HCT116 (cell line): ENCODE results near the gene LDB2. TPM values are rescaled to one million over a fixed set of nuclear protein-coding genes. Genes with fewer than 3 reads are reported as not detected.

Experiments
- ATAC-seq: fragments of 200-7000 bp; cut with Tn5 transposase; 2 replicates; pipeline ENCODE4 v1.9.1; 2020; ENCODE audit warnings: mild to moderate bottlenecking, moderate library complexity
- BruUV-seq: library from RNA; stranded (reverse); fragments of 400-500 nt; replicated peaks from 2 replicates; lab custom pipeline; 2021; lab: Mats Ljungman, UMichigan
- CTCF ChIA-PET: fragments of 300-600 bp; sonication (Branson Sonifier 250); formaldehyde crosslinking; loops from one replicate; lab custom pipeline; 2021; ENCODE audit warnings: antibody characterized with exemption; lab: Charles Lee
- POLR2A ChIA-PET: fragments of 300-600, 350-600 bp; sonication (Branson Sonifier 250); formaldehyde crosslinking; loops from one replicate; lab custom pipeline; 2021; ENCODE audit warnings: antibody characterized with exemption; lab: Charles Lee
- RAD21 ChIA-PET, 2 experiments: fragments of 300-600 bp; sonication (Branson Sonifier 250); formaldehyde crosslinking; loops; one replicate each; lab custom pipeline; 2023; ENCODE audit warnings: low total read pairs in 2 of 2; ENCODE audit not compliant: uncharacterized antibody in 2 of 2, unreplicated experiment in 2 of 2, low non-redundant PET in 1 of 2; lab: Charles Lee
- DNase-seq: peaks from one replicate; pipeline ENCODE4 v3.0.0-alpha.2; 2010; ENCODE audit warnings: low read depth, low spot score
- H2AFZ ChIP-seq: fragments of 200-600 bp; shearing (Covaris generic), sonication (generic); 2 replicates; pipeline ENCODE4 v1.6.1; 2017; ENCODE audit warnings: low read depth, mixed run types, mixed read lengths, antibody characterized with exemption, low read length; ENCODE audit not compliant: poor library complexity, severe bottlenecking
- H3K27ac ChIP-seq: 2 replicates; pipeline ENCODE4 v1.5.1; 2012; ENCODE audit warnings: low read depth, low read length
- H3K27me3 ChIP-seq: fragments of 200-600 bp; sonication (generic); 2 replicates; pipeline ENCODE4 v1.6.1; 2016; ENCODE audit warnings: mixed run types, low read length, mixed read lengths; ENCODE audit not compliant: insufficient read depth
- H3K36me3 ChIP-seq, 2 experiments: fragments of 200-500 bp in 1 of 2; fragments of 200-600 bp in 1 of 2; sonication (Bioruptor generic) in 1 of 2; sonication (generic) in 1 of 2; 2 replicates each; pipeline versions ENCODE4 v1.5.1 to v1.6.1; 2014 to 2016; ENCODE audit warnings: low read length in 2 of 2, inconsistent platforms in 1 of 2, mixed read lengths in 1 of 2, mixed run types in 1 of 2; ENCODE audit not compliant: insufficient read depth in 2 of 2, control insufficient read depth in 1 of 2
- H3K4me1 ChIP-seq, 2 experiments: fragments of 200-600 bp in 1 of 2; sonication (generic) in 1 of 2; 2 replicates each; pipeline versions ENCODE4 v1.5.1 to v1.6.1; 2012 to 2017; ENCODE audit warnings: low read length in 2 of 2, inconsistent platforms in 1 of 2, mild to moderate bottlenecking in 1 of 2, mixed read lengths in 1 of 2, mixed run types in 1 of 2, moderate library complexity in 1 of 2; ENCODE audit not compliant: insufficient read depth in 2 of 2, control insufficient read depth in 1 of 2
- H3K4me2 ChIP-seq: fragments of 200-600 bp; sonication (generic); 2 replicates; pipeline ENCODE4 v1.6.1; 2017; ENCODE audit warnings: mixed run types, low read length, mixed read lengths
- H3K4me3 ChIP-seq, 2 experiments: fragments of 200-600 bp in 1 of 2; sonication (generic) in 1 of 2; replicated peaks in 1 of 2; 2 replicates each; pipeline ENCODE4 v1.5.1; 2011 to 2016; ENCODE audit warnings: low read length in 2 of 2, control low read depth in 1 of 2, low read depth in 1 of 2, mild to moderate bottlenecking in 1 of 2, mixed read lengths in 1 of 2, mixed run types in 1 of 2
- H3K79me2 ChIP-seq: fragments of 200-600 bp; sonication (generic); 2 replicates; pipeline ENCODE4 v1.6.1; 2017; ENCODE audit warnings: mild to moderate bottlenecking, mixed run types, low read length, moderate library complexity, mixed read lengths; ENCODE audit not compliant: insufficient read depth
- H3K9ac ChIP-seq: fragments of 200-600 bp; sonication (generic); 2 replicates; pipeline ENCODE4 v1.6.1; 2016; ENCODE audit warnings: low read length, mixed read lengths
- H3K9me2 ChIP-seq: fragments of 200-600 bp; sonication (generic), shearing (Covaris generic); 2 replicates; pipeline ENCODE4 v1.6.1; 2017; ENCODE audit warnings: mixed run types, mild to moderate bottlenecking, moderate library complexity; ENCODE audit not compliant: insufficient read depth
- H3K9me3 ChIP-seq, 2 experiments: fragments of 200-500 bp in 1 of 2; fragments of 200-600 bp in 1 of 2; sonication (Bioruptor generic) in 1 of 2; sonication (generic) in 1 of 2; 2 replicates each; pipeline ENCODE4 v1.6.1; 2014 to 2017; ENCODE audit warnings: low read length in 2 of 2, mixed read lengths in 2 of 2, inconsistent platforms in 1 of 2, low read depth in 1 of 2, mild to moderate bottlenecking in 1 of 2, mixed run types in 1 of 2, moderate library complexity in 1 of 2; ENCODE audit not compliant: control insufficient read depth in 1 of 2, insufficient read depth in 1 of 2
- H4K20me1 ChIP-seq: fragments of 200-600 bp; sonication (generic), shearing (Covaris generic); 2 replicates; pipeline ENCODE4 v1.6.1; 2017; ENCODE audit warnings: mixed run types, mild to moderate bottlenecking, moderate library complexity; ENCODE audit not compliant: insufficient read depth
- EGR1 ChIP-seq: IDR thresholded peaks from 2 replicates; pipeline ENCODE4 v1.6.1; 2012; ENCODE audit warnings: low read depth
- ELF1 ChIP-seq: IDR thresholded peaks from 2 replicates; pipeline ENCODE4 v1.6.1; 2012; ENCODE audit warnings: low read depth, borderline replicate concordance
- EZH2 ChIP-seq: fragments of 200-600 bp; sonication (generic); IDR thresholded peaks from 2 replicates; pipeline ENCODE4 v1.6.1; 2017; ENCODE audit warnings: antibody characterized with exemption, mixed run types
- JUND ChIP-seq: IDR thresholded peaks from 2 replicates; pipeline ENCODE4 v1.6.1; 2012
- POLR2A ChIP-seq: IDR thresholded peaks from 2 replicates; pipeline ENCODE4 v1.7.0; 2011; ENCODE audit warnings: borderline replicate concordance; ENCODE audit not compliant: insufficient read depth, insufficient read length; ENCODE audit errors: extremely low read depth
- POLR2AphosphoS5 ChIP-seq: IDR thresholded peaks from 2 replicates; pipeline ENCODE4 v1.6.1; 2011; ENCODE audit warnings: mild to moderate bottlenecking, low read depth, low read length, moderate library complexity
- RAD21 ChIP-seq: IDR thresholded peaks from 2 replicates; pipeline ENCODE4 v1.6.1; 2012; ENCODE audit warnings: low read depth, mild to moderate bottlenecking
- REST ChIP-seq: IDR thresholded peaks from 2 replicates; pipeline ENCODE4 v1.6.1; 2012; ENCODE audit warnings: low read depth
- SP1 ChIP-seq: IDR thresholded peaks from 2 replicates; pipeline ENCODE4 v1.6.1; 2012; ENCODE audit warnings: low read depth
- YY1 ChIP-seq: IDR thresholded peaks from 2 replicates; pipeline ENCODE4 v1.6.1; 2011; ENCODE audit warnings: low read length, low read depth, moderate library complexity, mild to moderate bottlenecking; ENCODE audit not compliant: insufficient replicate concordance; ENCODE audit errors: extremely low read depth
- ZBTB33 ChIP-seq: IDR thresholded peaks from 2 replicates; pipeline ENCODE4 v1.6.1; 2011; ENCODE audit warnings: mild to moderate bottlenecking, low read length, moderate library complexity; ENCODE audit not compliant: insufficient replicate concordance; ENCODE audit errors: extremely low read depth
- ZNF274 ChIP-seq: fragments of 200-500 bp; sonication (Bioruptor generic); IDR thresholded peaks from 2 replicates; pipeline ENCODE4 v1.6.1; 2014; ENCODE audit warnings: mild to moderate bottlenecking, low read depth, low read length, inconsistent platforms
- intact Hi-C: fragments of 100-400 bp; cut with micrococcal nuclease; formaldehyde crosslinking; loops from 2 replicates; pipeline ENCODE4 v1.10.0; 2022
- total RNA-seq: library from RNA; stranded (reverse); gene quantifications from one replicate; pipeline ENCODE4 v1.2.1, GENCODE V29; 2021; ENCODE audit not compliant: unreplicated experiment

Gene LDB2
- total RNA-seq, 1 experiment from 2014 or later: 0.12 TPM

GRCh38 chr4:16931339-16932305, 33.2 kb upstream of the LDB2 start:
- Histone ChIP-seq H3K9ac (no peak overlapping the region), H3K9me3 (no peaks in the 10 kb centered on the region), H3K79me2 (no peaks in the 10 kb centered on the region), H3K4me1 (no peaks in the 10 kb centered on the region), H4K20me1 (no peaks in the 10 kb centered on the region), H3K36me3 (no peaks in the 10 kb centered on the region), H3K27me3 (0 out of 2 replicates have a peak, but pooled peaks cover 3% of the 10 kb centered on the region), H2AFZ (no peak overlapping the region), H3K9me2 (no peaks in the 10 kb centered on the region), H3K4me2 (no peak overlapping the region), H3K4me3 (no peak overlapping the region), H3K27ac (no peak overlapping the region)
- CTCF ChIA-PET: no interaction called here
- DNase-seq (no peak), ATAC-seq (no peak)
- intact Hi-C loops: no loop called here
- no peak for TF ChIP-seq RAD21
- TF ChIP-seq EGR1: no peak
- no peak for TF ChIP-seq ZNF274
- TF ChIP-seq EZH2: no peak
- no peak for TF ChIP-seq YY1
- no peak for TF ChIP-seq POLR2A
- TF ChIP-seq POLR2AphosphoS5: no peak
- no peak for TF ChIP-seq REST
- TF ChIP-seq ELF1: no peak
- TF ChIP-seq JUND: no peak
- TF ChIP-seq ZBTB33: no peak
- TF ChIP-seq SP1: no peak
- RAD21 ChIA-PET: no interaction called here
- no TSS peak for BruUV-seq
- POLR2A ChIA-PET: no interaction called here
